Ishikawa (cell line): ENCODE results near the gene PLCB4.

Experiments used
- CEBPB ChIP-seq: IDR thresholded peaks from 2 replicates; pipeline ENCODE4 v1.6.1; 2012
- CREB1 ChIP-seq: IDR thresholded peaks from 2 replicates; pipeline ENCODE4 v1.6.1; 2012; ENCODE audit warnings: low read depth
- EGR1 ChIP-seq: IDR thresholded peaks from 2 replicates; pipeline ENCODE4 v1.6.1; 2012
- EP300 ChIP-seq: IDR thresholded peaks from 2 replicates; pipeline ENCODE4 v1.6.1; 2012; ENCODE audit warnings: borderline replicate concordance
- FOXM1 ChIP-seq: IDR thresholded peaks from 2 replicates; pipeline ENCODE4 v1.6.1; 2012; ENCODE audit warnings: low read depth, borderline replicate concordance
- MAX ChIP-seq: IDR thresholded peaks from 2 replicates; pipeline ENCODE4 v1.6.1; 2012
- NFIC ChIP-seq: IDR thresholded peaks from 2 replicates; pipeline ENCODE4 v1.6.1; 2012
- RAD21 ChIP-seq: IDR thresholded peaks from 2 replicates; pipeline ENCODE4 v1.6.1; 2012; ENCODE audit warnings: low read depth
- TAF1 ChIP-seq: IDR thresholded peaks from 2 replicates; pipeline ENCODE4 v1.6.1; 2012; ENCODE audit warnings: low read depth, mild to moderate bottlenecking
- TCF12 ChIP-seq: IDR thresholded peaks from 2 replicates; pipeline ENCODE4 v1.6.1; 2012; ENCODE audit warnings: low read depth
- TEAD4 ChIP-seq: IDR thresholded peaks from 2 replicates; pipeline ENCODE4 v1.6.1; 2012
- USF1 ChIP-seq: IDR thresholded peaks from 2 replicates; pipeline ENCODE4 v1.6.1; 2012
- YY1 ChIP-seq: IDR thresholded peaks from 2 replicates; pipeline ENCODE4 v1.6.1; 2012; ENCODE audit warnings: low read depth
- TF ChIP-seq, protein P1 (sequence below): IDR thresholded peaks from 2 replicates; pipeline ENCODE4 v1.6.1; 2012; ENCODE audit warnings: low read depth, mild to moderate bottlenecking

GRCh38 chr20:9389346-9389745 is 320.5 kb downstream of the PLCB4 start:
- TF ChIP-seq EP300: no peak
- no peak for TF ChIP-seq CEBPB
- no peak for TF ChIP-seq EGR1
- no peak for TF ChIP-seq YY1
- TF ChIP-seq TCF12: no peak
- TF ChIP-seq NFIC: no peak
- TF ChIP-seq FOXM1: no peak
- no peak for TF ChIP-seq TAF1
- TF ChIP-seq MAX: no peak
- TF ChIP-seq, protein P1, sequence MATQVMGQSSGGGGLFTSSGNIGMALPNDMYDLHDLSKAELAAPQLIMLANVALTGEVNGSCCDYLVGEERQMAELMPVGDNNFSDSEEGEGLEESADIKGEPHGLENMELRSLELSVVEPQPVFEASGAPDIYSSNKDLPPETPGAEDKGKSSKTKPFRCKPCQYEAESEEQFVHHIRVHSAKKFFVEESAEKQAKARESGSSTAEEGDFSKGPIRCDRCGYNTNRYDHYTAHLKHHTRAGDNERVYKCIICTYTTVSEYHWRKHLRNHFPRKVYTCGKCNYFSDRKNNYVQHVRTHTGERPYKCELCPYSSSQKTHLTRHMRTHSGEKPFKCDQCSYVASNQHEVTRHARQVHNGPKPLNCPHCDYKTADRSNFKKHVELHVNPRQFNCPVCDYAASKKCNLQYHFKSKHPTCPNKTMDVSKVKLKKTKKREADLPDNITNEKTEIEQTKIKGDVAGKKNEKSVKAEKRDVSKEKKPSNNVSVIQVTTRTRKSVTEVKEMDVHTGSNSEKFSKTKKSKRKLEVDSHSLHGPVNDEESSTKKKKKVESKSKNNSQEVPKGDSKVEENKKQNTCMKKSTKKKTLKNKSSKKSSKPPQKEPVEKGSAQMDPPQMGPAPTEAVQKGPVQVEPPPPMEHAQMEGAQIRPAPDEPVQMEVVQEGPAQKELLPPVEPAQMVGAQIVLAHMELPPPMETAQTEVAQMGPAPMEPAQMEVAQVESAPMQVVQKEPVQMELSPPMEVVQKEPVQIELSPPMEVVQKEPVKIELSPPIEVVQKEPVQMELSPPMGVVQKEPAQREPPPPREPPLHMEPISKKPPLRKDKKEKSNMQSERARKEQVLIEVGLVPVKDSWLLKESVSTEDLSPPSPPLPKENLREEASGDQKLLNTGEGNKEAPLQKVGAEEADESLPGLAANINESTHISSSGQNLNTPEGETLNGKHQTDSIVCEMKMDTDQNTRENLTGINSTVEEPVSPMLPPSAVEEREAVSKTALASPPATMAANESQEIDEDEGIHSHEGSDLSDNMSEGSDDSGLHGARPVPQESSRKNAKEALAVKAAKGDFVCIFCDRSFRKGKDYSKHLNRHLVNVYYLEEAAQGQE: no peak
- TF ChIP-seq CREB1: no peak
- TF ChIP-seq USF1: no peak
- no peak for TF ChIP-seq RAD21
- TF ChIP-seq TEAD4: no peak
